ENCODE data around the gene VEGFD. TPM values are rescaled to one million over a fixed set of nuclear protein-coding genes. Genes with fewer than 3 reads are reported as not detected.

Gene VEGFD
- polyA plus RNA-seq, 1 donor (not counting 4 experiments of a cell fraction or from before 2014, with no cell fraction given): 0.14 TPM

DNA sequence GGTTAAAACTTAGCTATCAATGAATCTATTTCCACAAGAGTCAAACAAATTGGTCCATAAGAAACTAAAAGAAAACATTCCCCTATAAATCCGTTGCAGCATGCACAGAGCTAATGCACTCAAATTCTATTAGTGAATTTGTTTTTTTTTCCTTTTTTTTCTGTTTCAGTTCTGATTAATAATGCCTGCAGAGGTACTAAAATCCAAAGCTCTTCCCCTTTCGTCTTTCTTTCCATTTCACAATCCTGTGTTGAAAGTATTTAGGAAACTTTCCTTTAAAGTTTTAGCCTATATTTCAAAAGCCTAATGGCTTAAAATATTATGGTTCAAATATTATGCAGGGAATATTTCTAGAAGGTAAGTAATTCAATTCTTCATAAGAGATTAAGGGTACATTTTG is 45.9 kb upstream of the VEGFD start:
- H3K27ac ChIP-seq (ENCODE audit: control insufficient read depth, insufficient read depth, low read length): no peak overlapping the region
- H3K9me3 ChIP-seq (ENCODE audit: control insufficient read depth, low read depth, low read length): no peaks in the 10 kb centered on the region
- no peak for FAIRE-seq
- H2AFZ ChIP-seq (ENCODE audit: control insufficient read depth, low read length): no peak overlapping the region
- H4K20me1 ChIP-seq (ENCODE audit: control insufficient read depth, extremely low read depth, insufficient read depth, low read length): no peaks in the 10 kb centered on the region
- no peaks in the 10 kb centered on the region for H3K9me1 ChIP-seq (ENCODE audit: control insufficient read depth, extremely low read depth, insufficient read depth, low read length)
- H3K4me2 ChIP-seq (ENCODE audit: control insufficient read depth, extremely low read depth, insufficient read depth, low read depth, low read length): no peak overlapping the region
- no peaks in the 10 kb centered on the region for H3K4me1 ChIP-seq (ENCODE audit: control insufficient read depth, extremely low read depth, insufficient read depth, low read length)
- H3K79me2 ChIP-seq (ENCODE audit: control insufficient read depth, insufficient read depth, low read length): no peaks in the 10 kb centered on the region
- DNase-seq (ENCODE audit: low read depth, low spot score): no peak
- no peak overlapping the region for H3K9ac ChIP-seq (ENCODE audit: control insufficient read depth, extremely low read depth, insufficient read depth, low read length)
- H3K4me3 ChIP-seq (ENCODE audit: control insufficient read depth in 2 of 3, extremely low read depth in 1 of 3, insufficient read depth in 2 of 3, low read depth in 1 of 3, low read length in 3 of 3): no peak overlapping the region
- no peaks in the 10 kb centered on the region for H3K27me3 ChIP-seq (ENCODE audit: control insufficient read depth, extremely low read depth, insufficient read depth, low read length)
- H3K36me3 ChIP-seq (ENCODE audit: control insufficient read depth in 2 of 2, extremely low read depth in 1 of 2, insufficient read depth in 2 of 2, low read length in 2 of 2): no peaks in the 10 kb centered on the region
- no peak for TF ChIP-seq CTCF (optimal IDR thresholded peaks at IDR 0.05 in 1 of 3, IDR thresholded peaks at IDR 0.05 in 1 of 3, conservative IDR thresholded peaks at IDR 0.05 in 1 of 3; ENCODE audit: extremely low read depth in 1 of 3, insufficient read depth in 2 of 3, low read length in 3 of 3)
- no peak for TF ChIP-seq EZH2 (IDR thresholded peaks at IDR 0.05; ENCODE audit: low read length)
- dilution Hi-C loops (cut with MboI; ENCODE audit: extremely low pct_ligation_motif_present, low sequenced_read_pairs): no loop called here

DNA sequence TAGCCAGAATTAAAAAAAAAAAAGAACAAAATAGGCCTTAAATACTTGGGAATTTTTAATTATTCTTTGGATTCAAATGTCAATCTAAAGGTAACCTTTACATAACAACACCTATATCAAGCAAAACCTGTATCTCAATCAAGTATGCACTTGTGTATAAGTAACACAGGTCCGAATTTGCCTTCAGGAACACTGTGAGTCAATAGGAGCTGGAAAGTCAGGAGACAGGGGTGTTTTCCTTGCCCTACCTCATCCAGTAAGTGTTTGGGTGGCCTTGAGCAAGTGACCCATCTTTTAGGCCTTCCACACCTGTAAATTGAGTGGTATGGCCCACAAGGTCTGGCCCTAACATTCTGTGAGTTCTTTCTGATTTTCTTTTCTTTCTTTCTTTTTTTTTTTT is 40.8 kb upstream of the VEGFD start:
- H3K4me1 ChIP-seq (ENCODE audit: control insufficient read depth, extremely low read depth, insufficient read depth, low read length): no peaks in the 10 kb centered on the region
- H3K27ac ChIP-seq (ENCODE audit: control insufficient read depth, insufficient read depth, low read length): no peak overlapping the region
- no peaks in the 10 kb centered on the region for H3K36me3 ChIP-seq (ENCODE audit: control insufficient read depth in 2 of 2, extremely low read depth in 1 of 2, insufficient read depth in 2 of 2, low read length in 2 of 2)
- H3K9me1 ChIP-seq (ENCODE audit: control insufficient read depth, extremely low read depth, insufficient read depth, low read length): no peaks in the 10 kb centered on the region
- no peak for TF ChIP-seq CTCF (optimal IDR thresholded peaks at IDR 0.05 in 1 of 3, IDR thresholded peaks at IDR 0.05 in 1 of 3, conservative IDR thresholded peaks at IDR 0.05 in 1 of 3; ENCODE audit: extremely low read depth in 1 of 3, insufficient read depth in 2 of 3, low read length in 3 of 3)
- no peak for TF ChIP-seq EZH2 (IDR thresholded peaks at IDR 0.05; ENCODE audit: low read length)
- no peak overlapping the region for H3K4me3 ChIP-seq (ENCODE audit: control insufficient read depth in 2 of 3, extremely low read depth in 1 of 3, insufficient read depth in 2 of 3, low read depth in 1 of 3, low read length in 3 of 3)
- no peaks in the 10 kb centered on the region for H4K20me1 ChIP-seq (ENCODE audit: control insufficient read depth, extremely low read depth, insufficient read depth, low read length)
- dilution Hi-C loops (cut with MboI; ENCODE audit: extremely low pct_ligation_motif_present, low sequenced_read_pairs): no loop called here
- DNase-seq (ENCODE audit: low read depth, low spot score): no peak
- H3K4me2 ChIP-seq (ENCODE audit: control insufficient read depth, extremely low read depth, insufficient read depth, low read depth, low read length): no peak overlapping the region
- no peaks in the 10 kb centered on the region for H3K79me2 ChIP-seq (ENCODE audit: control insufficient read depth, insufficient read depth, low read length)
- H3K27me3 ChIP-seq (ENCODE audit: control insufficient read depth, extremely low read depth, insufficient read depth, low read length): no peaks in the 10 kb centered on the region
- H3K9ac ChIP-seq (ENCODE audit: control insufficient read depth, extremely low read depth, insufficient read depth, low read length): no peak overlapping the region
- no peak for FAIRE-seq
- H2AFZ ChIP-seq (ENCODE audit: control insufficient read depth, low read length): no peak overlapping the region
- H3K9me3 ChIP-seq (ENCODE audit: control insufficient read depth, low read depth, low read length): no peaks in the 10 kb centered on the region

All from keratinocyte (primary cell).